HUES48 (cell line): ENCODE data around the gene ACTN3.
"Not testable (repeated sequence)": the region's sequence is repeated elsewhere in the genome, so short reads cannot be mapped to it uniquely, and the experiment has no call there.

ENCODE experiments used
- H3K27ac ChIP-seq: one replicate; pipeline ENCODE4 v1.7.0; 2013; ENCODE audit warnings: low read depth, low read length, inconsistent platforms
- H3K27me3 ChIP-seq: 2 replicates; pipeline ENCODE4 v1.6.1; 2013; ENCODE audit warnings: mild to moderate bottlenecking, low read length; ENCODE audit not compliant: control insufficient read depth, insufficient read depth
- H3K36me3 ChIP-seq: 2 replicates; pipeline ENCODE4 v1.6.1; 2013; ENCODE audit warnings: low read length; ENCODE audit not compliant: control insufficient read depth, insufficient read depth
- H3K4me1 ChIP-seq: 2 replicates; pipeline ENCODE4 v1.6.1; 2013; ENCODE audit warnings: mild to moderate bottlenecking, low read length; ENCODE audit not compliant: control insufficient read depth, insufficient read depth
- H3K4me3 ChIP-seq: 2 replicates; pipeline ENCODE4 v1.5.1; 2013; ENCODE audit warnings: mild to moderate bottlenecking, low read depth, low read length
- H3K9ac ChIP-seq: 2 replicates; pipeline ENCODE4 v1.6.1; 2013; ENCODE audit warnings: mild to moderate bottlenecking, low read depth, low read length, moderate library complexity
- H3K9me3 ChIP-seq: 2 replicates; pipeline ENCODE4 v1.6.1; 2013; ENCODE audit warnings: low read length; ENCODE audit not compliant: control insufficient read depth, insufficient read depth

ACTN3 gene

GRCh38 chr11:66529655-66530054, 17.0 kb upstream of the ACTN3 start:
- no peaks in the 10 kb centered on the region for H3K4me1 ChIP-seq
- no peaks in the 10 kb centered on the region for H3K27me3 ChIP-seq
- no peak overlapping the region for H3K4me3 ChIP-seq
- H3K9me3 ChIP-seq: no peaks in the 10 kb centered on the region
- H3K36me3 ChIP-seq: 0 out of 2 replicates have a peak, but pooled peaks cover 2% of the 10 kb centered on the region
- H3K27ac ChIP-seq: no peak overlapping the region
- no peak overlapping the region for H3K9ac ChIP-seq

GRCh38 chr11:66530927-66531709, 15.6 kb upstream of the ACTN3 start:
- H3K9ac ChIP-seq: no peak overlapping the region
- H3K4me1 ChIP-seq: no peaks in the 10 kb centered on the region
- no peaks in the 10 kb centered on the region for H3K9me3 ChIP-seq
- 0 out of 2 replicates have a peak, but pooled peaks cover 2% of the 10 kb centered on the region for H3K36me3 ChIP-seq
- H3K4me3 ChIP-seq: no peak overlapping the region
- H3K27me3 ChIP-seq: no peaks in the 10 kb centered on the region
- no peak overlapping the region for H3K27ac ChIP-seq

- Histone ChIP-seq H3K9me3 (no peaks in the 10 kb centered on the region), H3K36me3 (0 out of 2 replicates have a peak, but pooled peaks cover 2% of the 10 kb centered on the region), H3K4me1 (no peaks in the 10 kb centered on the region), H3K27ac (no peak overlapping the region), H3K4me3 (no peak overlapping the region), H3K9ac (no peak overlapping the region), H3K27me3 (no peaks in the 10 kb centered on the region)
Measured at GRCh38 chr11:66531841-66532240, 14.9 kb upstream of the ACTN3 start.

- Histone ChIP-seq H3K4me3 (no peak overlapping the region), H3K9me3 (no peaks in the 10 kb centered on the region), H3K9ac (no peak overlapping the region), H3K27me3 (no peaks in the 10 kb centered on the region), H3K36me3 (0 out of 2 replicates have a peak, but pooled peaks cover 2% of the 10 kb centered on the region), H3K27ac (no peak overlapping the region), H3K4me1 (no peaks in the 10 kb centered on the region)
Measured at GRCh38 chr11:66532784-66533183, 13.9 kb upstream of the ACTN3 start.

GRCh38 chr11:66539170-66539869, 7.4 kb upstream of the ACTN3 start:
- H3K4me3 ChIP-seq: no peak overlapping the region
- H3K9ac ChIP-seq: no peak overlapping the region
- H3K27me3 ChIP-seq: no peaks in the 10 kb centered on the region
- no peaks in the 10 kb centered on the region for H3K9me3 ChIP-seq
- H3K36me3 ChIP-seq: no peaks in the 10 kb centered on the region; the same call in 1 of the 2 replicates
- H3K4me1 ChIP-seq: peaks cover 5% of the 10 kb centered on the region; the same call in 1 of the 2 replicates
- H3K27ac ChIP-seq: no peak overlapping the region

- H3K9ac ChIP-seq: no peak overlapping the region
- no peak overlapping the region for H3K4me3 ChIP-seq
Measured at GRCh38 chr11:66539870-66540213, 6.9 kb upstream of the ACTN3 start.

GRCh38 chr11:66540598-66540997, 6.1 kb upstream of the ACTN3 start:
- H3K27me3 ChIP-seq, H3K27ac ChIP-seq, H3K9ac ChIP-seq: not testable (repeated sequence)

More at GRCh38 chr11:66539870-66540213, 6.9 kb upstream of the ACTN3 start:
- H3K27ac ChIP-seq: no peak overlapping the region
- peaks cover 5% of the 10 kb centered on the region; the same call in 1 of the 2 replicates for H3K4me1 ChIP-seq
- no peaks in the 10 kb centered on the region; the same call in 1 of the 2 replicates for H3K36me3 ChIP-seq
- no peaks in the 10 kb centered on the region for H3K9me3 ChIP-seq
- no peaks in the 10 kb centered on the region for H3K27me3 ChIP-seq

GRCh38 chr11:66541892-66542291, 4.8 kb upstream of the ACTN3 start:
- Histone ChIP-seq H3K36me3 (no peaks in the 10 kb centered on the region; the same call in 1 of the 2 replicates), H3K27ac (no peak overlapping the region), H3K9ac (no peak overlapping the region)

More at GRCh38 chr11:66540598-66540997, 6.1 kb upstream of the ACTN3 start:
- H3K4me3 ChIP-seq, H3K4me1 ChIP-seq, H3K9me3 ChIP-seq, H3K36me3 ChIP-seq: not testable (repeated sequence)

GRCh38 chr11:66542362-66542761, 4.3 kb upstream of the ACTN3 start:
- Histone ChIP-seq H3K27ac (no peak overlapping the region), H3K9ac (no peak overlapping the region), H3K4me1 (peaks cover 9% of the 10 kb centered on the region; the same call in 1 of the 2 replicates), H3K36me3 (no peaks in the 10 kb centered on the region; the same call in 1 of the 2 replicates), H3K27me3 (no peaks in the 10 kb centered on the region), H3K4me3 (no peak overlapping the region), H3K9me3 (no peaks in the 10 kb centered on the region)

More at GRCh38 chr11:66541892-66542291, 4.8 kb upstream of the ACTN3 start:
- Histone ChIP-seq H3K27me3 (no peaks in the 10 kb centered on the region), H3K4me3 (no peak overlapping the region), H3K9me3 (no peaks in the 10 kb centered on the region), H3K4me1 (peaks cover 9% of the 10 kb centered on the region; the same call in 1 of the 2 replicates)

- H3K27me3 ChIP-seq: no peaks in the 10 kb centered on the region
- peaks cover 11% of the 10 kb centered on the region; the same call in 1 of the 2 replicates for H3K4me1 ChIP-seq
- no peak overlapping the region for H3K27ac ChIP-seq
- no peaks in the 10 kb centered on the region for H3K9me3 ChIP-seq
- no peak overlapping the region for H3K9ac ChIP-seq
- no peaks in the 10 kb centered on the region; the same call in 1 of the 2 replicates for H3K36me3 ChIP-seq
- no peak overlapping the region; the same call in 1 of the 2 replicates for H3K4me3 ChIP-seq
Measured at GRCh38 chr11:66543263-66544107, 3.2 kb upstream of the ACTN3 start.
